Thyroid gland (tissue), 4 donors: ENCODE results near the gene REPS1. TPM values are rescaled to one million over a fixed set of nuclear protein-coding genes. Genes with fewer than 3 reads are reported as not detected.
"Not testable (repeated sequence)": the region's sequence is repeated elsewhere in the genome, so short reads cannot be mapped to it uniquely, and the experiment has no call there.

Experiments used
- DNase-seq, 2 donors: peaks; one replicate each; pipeline ENCODE4 v3.0.0-alpha.2; 2019
- H3K27ac ChIP-seq, 3 donors: fragments of 200-600 bp; sonication (generic); 1 replicate in 2 of 3; 2 replicates in 1 of 3; pipeline ENCODE4 v1.5.1; 2016 to 2019; ENCODE audit warnings: mild to moderate bottlenecking in 1 of 3, moderate library complexity in 1 of 3
- H3K27me3 ChIP-seq: fragments of 200-600 bp; sonication (generic); one replicate; pipeline ENCODE4 v1.5.1; 2019
- H3K36me3 ChIP-seq, 2 donors: fragments of 200-600 bp; sonication (generic); one replicate each; pipeline ENCODE4 v1.5.1; 2016 to 2019
- H3K4me1 ChIP-seq, 2 donors: fragments of 200-600 bp; sonication (generic); one replicate each; pipeline ENCODE4 v1.5.1; 2017 to 2019
- H3K4me3 ChIP-seq, 3 donors: fragments of 200-600 bp; sonication (generic); replicated peaks in 1 of 3; 1 replicate in 2 of 3; 2 replicates in 1 of 3; pipeline ENCODE4 v1.5.1; 2016; ENCODE audit warnings: mild to moderate bottlenecking in 1 of 3
- H3K9me3 ChIP-seq: fragments of 200-600 bp; sonication (generic); one replicate; pipeline ENCODE4 v1.5.1; 2017
- POLR2A ChIP-seq, 2 donors: fragments of 450-650 bp; IDR thresholded peaks; one replicate each; pipeline ENCODE4 v1.6.1; 2017; ENCODE audit warnings: antibody characterized with exemption in 2 of 2, mild to moderate bottlenecking in 2 of 2, moderate library complexity in 1 of 2
- WGBS, 2 donors: methylation state at CpG; one replicate each; pipeline ENCODE4 v1.1.5; 2017; 5-methylcytosine and 5-hydroxymethylcytosine counted together
- intact Hi-C: fragments of 100-400 bp; cut with DNase I; formaldehyde crosslinking; loops from one replicate; pipeline ENCODE4 v1.15.1; 2023
- total RNA-seq, 4 donors: library from RNA; depleted of rRNA; stranded (reverse); fragments of >200 nt; gene quantifications; one replicate each; pipeline ENCODE4 v1.2.3, GENCODE V29; 2016
- TF ChIP-seq, protein P1 (sequence below), 6 experiments: fragments of 200-600 bp in 3 of 6; fragments of 450-650 bp in 3 of 6; sonication (generic) in 3 of 6; IDR thresholded peaks; one replicate each; pipeline ENCODE4 v1.5.1; 2016 to 2019; ENCODE audit warnings: antibody characterized with exemption in 6 of 6, mild to moderate bottlenecking in 2 of 6, inconsistent platforms in 1 of 6, moderate library complexity in 1 of 6

REPS1 gene
- total RNA-seq, 4 donors from 2014 or later, result 51.5 to 93.9 (median 66.1) TPM

- Histone ChIP-seq H3K4me1 (peaks cover 15 to 24% of the 10 kb centered on the region in 2 donors), H3K36me3 (no peaks in the 10 kb centered on the region), H3K27me3 (no peaks in the 10 kb centered on the region), H3K27ac (peak within 1 kb of the TSS; percentile 54 to 92 (median 89)), H3K9me3 (no peaks in the 10 kb centered on the region), H3K4me3 (peak within 1 kb of the TSS; percentile 54 to 97 (median 97))
- DNase-seq, result peak; percentile 84 to 87
- 0 to 2% methylated on average over 23 to 32 of the region's 77 CpGs for WGBS, 2 donors
- TF ChIP-seq, protein P1, sequence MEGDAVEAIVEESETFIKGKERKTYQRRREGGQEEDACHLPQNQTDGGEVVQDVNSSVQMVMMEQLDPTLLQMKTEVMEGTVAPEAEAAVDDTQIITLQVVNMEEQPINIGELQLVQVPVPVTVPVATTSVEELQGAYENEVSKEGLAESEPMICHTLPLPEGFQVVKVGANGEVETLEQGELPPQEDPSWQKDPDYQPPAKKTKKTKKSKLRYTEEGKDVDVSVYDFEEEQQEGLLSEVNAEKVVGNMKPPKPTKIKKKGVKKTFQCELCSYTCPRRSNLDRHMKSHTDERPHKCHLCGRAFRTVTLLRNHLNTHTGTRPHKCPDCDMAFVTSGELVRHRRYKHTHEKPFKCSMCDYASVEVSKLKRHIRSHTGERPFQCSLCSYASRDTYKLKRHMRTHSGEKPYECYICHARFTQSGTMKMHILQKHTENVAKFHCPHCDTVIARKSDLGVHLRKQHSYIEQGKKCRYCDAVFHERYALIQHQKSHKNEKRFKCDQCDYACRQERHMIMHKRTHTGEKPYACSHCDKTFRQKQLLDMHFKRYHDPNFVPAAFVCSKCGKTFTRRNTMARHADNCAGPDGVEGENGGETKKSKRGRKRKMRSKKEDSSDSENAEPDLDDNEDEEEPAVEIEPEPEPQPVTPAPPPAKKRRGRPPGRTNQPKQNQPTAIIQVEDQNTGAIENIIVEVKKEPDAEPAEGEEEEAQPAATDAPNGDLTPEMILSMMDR (IDR thresholded peaks at IDR 0.05), result no peak
- peak; percentile 65 to 83 for TF ChIP-seq POLR2A (IDR thresholded peaks at IDR 0.05)
- intact Hi-C loops, result no loop called here
Observed at GRCh38 chr6:139028658-139029469, 40.8 kb upstream of the REPS1 start, which contains the start of gene ABRACL. Gene ABRACL (plus strand): TSS chr6:139028745. CDS start chr6:139034161, 5,416 bp downstream.

GRCh38 chr6:139028215-139028657 is 40.2 kb upstream of the REPS1 start:
- TF ChIP-seq, protein P1 (IDR thresholded peaks at IDR 0.05), result no peak
- TF ChIP-seq POLR2A (IDR thresholded peaks at IDR 0.05), result no peak
- Histone ChIP-seq H3K4me3 (peak overlapping the region in 2 of 3 donors; percentile 54 to 97), H3K27ac (peak overlapping the region; percentile 31 to 92 (median 89)), H3K36me3 (no peaks in the 10 kb centered on the region), H3K9me3 (no peaks in the 10 kb centered on the region), H3K4me1 (peaks cover 15 to 24% of the 10 kb centered on the region in 2 donors), H3K27me3 (no peaks in the 10 kb centered on the region)
- DNase-seq, result no peak
- WGBS, 2 donors, result 4 to 5% methylated on average over 14 of the region's 14 CpGs
- intact Hi-C loops, result no loop called here

DNA sequence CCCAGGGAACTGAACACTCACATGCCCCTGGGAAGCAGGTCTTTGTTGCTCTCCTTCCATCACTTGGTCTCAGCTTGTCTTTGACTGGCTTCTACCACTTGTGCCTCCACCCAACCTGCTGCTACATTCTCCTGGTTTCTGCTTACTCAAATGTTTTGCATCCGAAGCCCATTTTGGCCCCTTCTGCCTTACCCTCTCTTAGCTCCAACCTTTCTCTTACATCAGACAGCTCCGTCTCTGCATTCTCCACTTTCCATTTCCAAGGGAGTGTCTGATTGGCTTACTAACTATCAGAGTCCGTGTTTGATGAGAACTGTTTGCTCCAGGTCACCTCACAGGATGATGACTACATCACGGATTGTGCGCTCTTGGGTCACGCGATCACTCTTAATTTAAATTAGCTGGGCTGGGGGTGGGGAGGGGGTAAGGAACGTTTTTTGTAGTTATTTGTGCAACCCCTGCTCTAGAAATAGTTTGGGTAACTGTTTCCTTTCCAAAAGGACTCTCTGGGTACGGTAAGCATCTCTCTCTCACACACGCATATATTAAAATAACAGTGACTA is 39.6 kb upstream of the REPS1 start:
- intact Hi-C loops, result no loop called here
- 17 to 35% methylated on average over 10 of the region's 10 CpGs for WGBS, 2 donors
- Histone ChIP-seq H3K9me3 (no peaks in the 10 kb centered on the region), H3K27me3 (no peaks in the 10 kb centered on the region), H3K4me1 (peaks cover 15 to 24% of the 10 kb centered on the region in 2 donors), H3K27ac (peak overlapping the region in 2 of 3 donors; percentile 89 to 92), H3K4me3 (peak overlapping the region in 1 of 3 donors; percentile 97), H3K36me3 (no peaks in the 10 kb centered on the region)
- DNase-seq, result peak; percentile 15 to 26
- no peak for TF ChIP-seq POLR2A (IDR thresholded peaks at IDR 0.05)
- TF ChIP-seq, protein P1 (IDR thresholded peaks at IDR 0.05), result no peak

- intact Hi-C loops, H3K27me3 ChIP-seq, H3K36me3 ChIP-seq, DNase-seq, H3K4me3 ChIP-seq, H3K27ac ChIP-seq, H3K9me3 ChIP-seq: not testable (repeated sequence)
- WGBS, 2 donors, result 98 to 99% methylated on average over 3 of the region's 3 CpGs
- H3K4me1 ChIP-seq, result peaks cover 6 to 11% of the 10 kb centered on the region in 2 donors
Observed at GRCh38 chr6:139025416-139025815, 37.4 kb upstream of the REPS1 start.

DNA sequence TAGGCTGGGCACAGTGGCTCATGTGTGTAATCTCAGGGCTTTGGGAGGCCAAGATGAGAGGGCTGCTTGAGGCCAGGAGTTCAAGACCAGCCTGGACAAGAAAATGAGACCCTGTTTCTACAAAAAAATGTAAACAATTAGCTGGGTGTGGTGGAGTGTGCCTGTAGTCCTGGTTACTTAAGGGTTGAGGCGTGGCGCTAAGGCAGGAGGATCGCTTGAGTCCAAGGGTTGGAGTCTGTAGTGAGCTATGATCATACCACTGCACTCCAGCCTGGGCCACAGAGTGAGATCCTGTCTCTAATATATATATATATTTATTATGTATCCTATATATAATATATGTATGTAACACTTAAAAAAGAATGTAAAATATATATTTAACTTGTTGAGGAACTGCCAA is 32.6 kb upstream of the REPS1 start:
- no peak overlapping the region for H3K4me3 ChIP-seq
- 97 to 98% methylated on average over 3 of the region's 3 CpGs for WGBS, 2 donors
- no peaks in the 10 kb centered on the region for H3K9me3 ChIP-seq
- DNase-seq, result no peak
- TF ChIP-seq POLR2A (IDR thresholded peaks at IDR 0.05), result no peak
- TF ChIP-seq, protein P1 (IDR thresholded peaks at IDR 0.05), result no peak
- no peak overlapping the region for H3K27ac ChIP-seq
- peaks cover 14 to 18% of the 10 kb centered on the region in 2 donors for H3K4me1 ChIP-seq
- no peaks in the 10 kb centered on the region for H3K36me3 ChIP-seq
- H3K27me3 ChIP-seq, result no peaks in the 10 kb centered on the region
- intact Hi-C loops, result no loop called here
